ENCODE results near the gene TOM1.

TOM1 gene

DNA sequence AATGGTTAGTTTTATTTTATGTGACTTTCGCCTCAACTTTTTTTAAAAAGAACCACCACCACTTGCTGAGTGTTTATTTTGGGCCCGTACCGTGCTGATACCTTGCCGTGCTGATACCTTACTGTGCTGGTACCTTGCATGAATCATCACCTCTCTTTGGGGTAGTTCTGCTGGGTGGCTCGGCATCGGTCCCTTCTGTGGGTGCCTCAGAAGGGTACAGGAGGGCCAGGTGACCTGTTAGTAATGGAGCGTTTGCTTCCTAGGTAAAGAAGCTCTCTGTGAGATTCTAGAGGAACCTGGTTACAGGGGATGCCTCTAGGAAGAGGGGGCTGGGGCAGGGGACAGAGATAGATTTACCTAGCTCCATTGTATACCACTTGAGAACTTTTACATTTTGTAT lies 17.1 kb downstream of the TOM1 start:
- H3K27me3 ChIP-seq (ENCODE audit: control insufficient read depth, insufficient read depth, low read length): no peaks in the 10 kb centered on the region
- no peaks in the 10 kb centered on the region for H3K9me3 ChIP-seq (ENCODE audit: control insufficient read depth, insufficient read depth, low read length)
- no peak overlapping the region for H3K9ac ChIP-seq (ENCODE audit: low read depth, low read length)
- no peak overlapping the region for H3K4me3 ChIP-seq (ENCODE audit: low read depth, low read length)
- H3K36me3 ChIP-seq (ENCODE audit: control insufficient read depth, insufficient read depth, low read length): peaks cover 6% of the 10 kb centered on the region; the same call in 1 of the 2 replicates
- H3K4me1 ChIP-seq (ENCODE audit: control insufficient read depth, insufficient read depth, low read length): no peaks in the 10 kb centered on the region
- no peak overlapping the region for H3K27ac ChIP-seq (ENCODE audit: low read depth, low read length)

- peaks cover 10% of the 10 kb centered on the region; the same call in 1 of the 2 replicates for H3K36me3 ChIP-seq (ENCODE audit: control insufficient read depth, insufficient read depth, low read length)
- H3K4me1 ChIP-seq (ENCODE audit: control insufficient read depth, insufficient read depth, low read length): no peaks in the 10 kb centered on the region
- H3K9ac ChIP-seq (ENCODE audit: low read depth, low read length): no peak overlapping the region
- H3K27ac ChIP-seq (ENCODE audit: low read depth, low read length): no peak overlapping the region
- H3K9me3 ChIP-seq (ENCODE audit: control insufficient read depth, insufficient read depth, low read length): no peaks in the 10 kb centered on the region
- H3K4me3 ChIP-seq (ENCODE audit: low read depth, low read length): no peak overlapping the region
- no peaks in the 10 kb centered on the region for H3K27me3 ChIP-seq (ENCODE audit: control insufficient read depth, insufficient read depth, low read length)
Observed at GRCh38 chr22:35317680-35318290, 18.1 kb downstream of the TOM1 start.

DNA sequence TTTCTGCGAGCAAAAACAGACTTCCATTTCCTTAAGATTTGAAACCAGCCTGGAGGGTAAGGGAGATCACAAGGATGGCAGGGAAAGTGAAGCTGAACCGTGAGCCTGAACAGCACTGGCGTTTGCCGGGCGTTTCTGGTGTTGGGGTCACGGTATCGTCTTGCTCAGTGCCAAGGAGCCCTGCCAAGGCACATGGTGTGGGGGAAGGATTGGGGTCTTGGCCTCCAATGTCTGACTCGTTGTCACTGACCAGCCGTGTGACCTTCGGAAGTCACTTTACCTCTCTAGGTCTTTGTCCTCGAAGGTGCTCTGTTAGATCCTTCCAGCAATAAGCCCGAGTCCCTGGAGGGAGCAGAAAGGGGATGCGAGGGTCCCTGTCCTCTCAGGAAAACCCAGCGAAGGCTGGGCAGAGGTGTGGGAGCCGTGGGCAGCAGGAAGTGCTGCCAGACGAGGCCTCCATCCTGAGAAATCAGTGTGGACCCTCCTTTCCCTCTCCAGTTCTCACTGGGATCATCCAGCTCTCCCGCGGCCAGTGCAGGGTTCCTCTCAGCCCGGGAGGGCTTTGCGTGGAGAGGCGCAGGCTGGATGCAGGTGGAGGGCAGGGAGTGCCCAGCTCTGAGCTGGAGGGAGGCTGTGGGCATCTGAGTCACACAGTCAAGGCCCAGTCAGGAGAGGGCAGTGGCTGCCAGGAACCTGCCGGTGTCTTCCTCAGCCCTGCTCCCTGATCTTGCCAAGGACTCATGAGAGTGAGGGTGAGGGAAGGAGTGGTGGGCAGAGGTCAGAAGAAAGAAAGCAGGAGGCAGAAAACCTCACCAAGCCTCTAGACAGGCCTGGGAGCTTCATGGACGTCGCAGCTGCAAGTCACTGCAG lies 18.9 kb downstream of the TOM1 start:
- Histone ChIP-seq H3K9me3 (ENCODE audit: control insufficient read depth, insufficient read depth, low read length) (no peaks in the 10 kb centered on the region), H3K36me3 (ENCODE audit: control insufficient read depth, insufficient read depth, low read length) (peaks cover 18% of the 10 kb centered on the region), H3K4me1 (ENCODE audit: control insufficient read depth, insufficient read depth, low read length) (no peaks in the 10 kb centered on the region), H3K27ac (ENCODE audit: low read depth, low read length) (no peak overlapping the region), H3K4me3 (ENCODE audit: low read depth, low read length) (no peak overlapping the region), H3K9ac (ENCODE audit: low read depth, low read length) (no peak overlapping the region), H3K27me3 (ENCODE audit: control insufficient read depth, insufficient read depth, low read length) (no peaks in the 10 kb centered on the region)

GRCh38 chr22:35319244-35319985 lies 19.7 kb downstream of the TOM1 start:
- no peak overlapping the region for H3K27ac ChIP-seq (ENCODE audit: low read depth, low read length)
- H3K27me3 ChIP-seq (ENCODE audit: control insufficient read depth, insufficient read depth, low read length): no peaks in the 10 kb centered on the region
- H3K9ac ChIP-seq (ENCODE audit: low read depth, low read length): no peak overlapping the region
- no peaks in the 10 kb centered on the region for H3K9me3 ChIP-seq (ENCODE audit: control insufficient read depth, insufficient read depth, low read length)
- no peaks in the 10 kb centered on the region for H3K4me1 ChIP-seq (ENCODE audit: control insufficient read depth, insufficient read depth, low read length)
- peaks cover 26% of the 10 kb centered on the region for H3K36me3 ChIP-seq (ENCODE audit: control insufficient read depth, insufficient read depth, low read length)
- no peak overlapping the region for H3K4me3 ChIP-seq (ENCODE audit: low read depth, low read length)

DNA sequence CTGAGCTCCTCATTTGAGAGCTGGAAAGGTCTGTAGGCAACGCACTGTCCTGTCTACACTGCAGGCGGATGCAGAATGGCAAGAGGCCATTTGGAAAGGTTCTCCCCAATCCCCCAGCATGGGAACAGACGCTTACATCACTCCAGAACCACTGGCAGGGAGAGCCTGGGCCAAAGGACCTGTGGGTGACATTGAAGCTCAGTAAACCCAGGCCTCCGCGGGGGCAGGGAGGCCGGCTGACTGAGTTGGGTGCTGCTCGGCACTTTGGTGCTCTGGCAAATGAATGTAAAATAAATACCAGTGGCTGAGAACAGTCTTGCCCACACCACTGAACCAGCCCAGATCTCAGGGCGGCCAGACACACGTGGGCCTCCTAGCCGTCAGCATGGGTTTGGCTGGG lies 22.4 kb downstream of the TOM1 start:
- Histone ChIP-seq H3K36me3 (ENCODE audit: control insufficient read depth, insufficient read depth, low read length) (peaks cover 45% of the 10 kb centered on the region), H3K9me3 (ENCODE audit: control insufficient read depth, insufficient read depth, low read length) (no peaks in the 10 kb centered on the region), H3K27me3 (ENCODE audit: control insufficient read depth, insufficient read depth, low read length) (no peaks in the 10 kb centered on the region), H3K9ac (ENCODE audit: low read depth, low read length) (no peak overlapping the region), H3K4me1 (ENCODE audit: control insufficient read depth, insufficient read depth, low read length) (no peaks in the 10 kb centered on the region), H3K27ac (ENCODE audit: low read depth, low read length) (no peak overlapping the region), H3K4me3 (ENCODE audit: low read depth, low read length) (no peak overlapping the region)

- H3K9me3 ChIP-seq (ENCODE audit: control insufficient read depth, insufficient read depth, low read length): no peaks in the 10 kb centered on the region
- H3K27ac ChIP-seq (ENCODE audit: low read depth, low read length): no peak overlapping the region
- H3K27me3 ChIP-seq (ENCODE audit: control insufficient read depth, insufficient read depth, low read length): no peaks in the 10 kb centered on the region
- no peak overlapping the region for H3K4me3 ChIP-seq (ENCODE audit: low read depth, low read length)
- peaks cover 53% of the 10 kb centered on the region for H3K36me3 ChIP-seq (ENCODE audit: control insufficient read depth, insufficient read depth, low read length)
- no peak overlapping the region for H3K9ac ChIP-seq (ENCODE audit: low read depth, low read length)
- H3K4me1 ChIP-seq (ENCODE audit: control insufficient read depth, insufficient read depth, low read length): no peaks in the 10 kb centered on the region
Observed at GRCh38 chr22:35322893-35323292, 23.2 kb downstream of the TOM1 start.

- Histone ChIP-seq H3K4me3 (ENCODE audit: low read depth, low read length) (no peak overlapping the region), H3K27ac (ENCODE audit: low read depth, low read length) (no peak overlapping the region), H3K4me1 (ENCODE audit: control insufficient read depth, insufficient read depth, low read length) (no peaks in the 10 kb centered on the region), H3K9me3 (ENCODE audit: control insufficient read depth, insufficient read depth, low read length) (no peaks in the 10 kb centered on the region), H3K9ac (ENCODE audit: low read depth, low read length) (no peak overlapping the region), H3K36me3 (ENCODE audit: control insufficient read depth, insufficient read depth, low read length) (peaks cover 55% of the 10 kb centered on the region), H3K27me3 (ENCODE audit: control insufficient read depth, insufficient read depth, low read length) (no peaks in the 10 kb centered on the region)
Observed at GRCh38 chr22:35323305-35323704, 23.6 kb downstream of the TOM1 start.

DNA sequence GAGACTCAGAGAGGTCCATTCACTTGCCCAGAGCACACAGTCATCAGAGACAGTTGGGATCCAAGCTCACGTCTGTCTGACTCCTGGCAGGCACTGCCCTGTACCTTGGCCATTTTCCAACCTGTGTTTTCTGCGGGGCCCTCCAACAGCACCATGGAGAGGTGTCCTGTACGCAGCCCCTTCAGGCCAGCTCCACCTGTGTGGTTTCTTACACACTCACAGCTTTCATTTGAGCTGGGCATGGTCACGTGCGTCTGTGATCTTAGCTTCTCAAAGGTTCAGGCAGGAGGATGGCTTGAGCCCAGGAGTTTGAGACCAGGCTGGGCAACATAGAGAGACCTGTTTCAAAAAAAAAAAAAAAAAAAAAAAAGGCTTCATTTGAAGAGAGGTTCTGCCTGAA lies 24.4 kb downstream of the TOM1 start:
- H3K9me3 ChIP-seq (ENCODE audit: control insufficient read depth, insufficient read depth, low read length): no peaks in the 10 kb centered on the region
- no peak overlapping the region for H3K9ac ChIP-seq (ENCODE audit: low read depth, low read length)
- no peaks in the 10 kb centered on the region for H3K4me1 ChIP-seq (ENCODE audit: control insufficient read depth, insufficient read depth, low read length)
- peaks cover 54% of the 10 kb centered on the region for H3K36me3 ChIP-seq (ENCODE audit: control insufficient read depth, insufficient read depth, low read length)
- no peak overlapping the region for H3K4me3 ChIP-seq (ENCODE audit: low read depth, low read length)
- no peaks in the 10 kb centered on the region for H3K27me3 ChIP-seq (ENCODE audit: control insufficient read depth, insufficient read depth, low read length)
- H3K27ac ChIP-seq (ENCODE audit: low read depth, low read length): no peak overlapping the region

GRCh38 chr22:35324762-35325161 lies 25.1 kb downstream of the TOM1 start:
- no peak overlapping the region for H3K4me3 ChIP-seq (ENCODE audit: low read depth, low read length)
- H3K36me3 ChIP-seq (ENCODE audit: control insufficient read depth, insufficient read depth, low read length): peaks cover 54% of the 10 kb centered on the region
- H3K27ac ChIP-seq (ENCODE audit: low read depth, low read length): no peak overlapping the region
- no peaks in the 10 kb centered on the region for H3K4me1 ChIP-seq (ENCODE audit: control insufficient read depth, insufficient read depth, low read length)
- H3K9me3 ChIP-seq (ENCODE audit: control insufficient read depth, insufficient read depth, low read length): no peaks in the 10 kb centered on the region
- no peaks in the 10 kb centered on the region for H3K27me3 ChIP-seq (ENCODE audit: control insufficient read depth, insufficient read depth, low read length)
- no peak overlapping the region for H3K9ac ChIP-seq (ENCODE audit: low read depth, low read length)

- H3K36me3 ChIP-seq (ENCODE audit: control insufficient read depth, insufficient read depth, low read length): peaks cover 55% of the 10 kb centered on the region
- no peak overlapping the region for H3K4me3 ChIP-seq (ENCODE audit: low read depth, low read length)
- no peak overlapping the region for H3K9ac ChIP-seq (ENCODE audit: low read depth, low read length)
- H3K27me3 ChIP-seq (ENCODE audit: control insufficient read depth, insufficient read depth, low read length): no peaks in the 10 kb centered on the region
- no peak overlapping the region for H3K27ac ChIP-seq (ENCODE audit: low read depth, low read length)
- H3K4me1 ChIP-seq (ENCODE audit: control insufficient read depth, insufficient read depth, low read length): no peaks in the 10 kb centered on the region
- H3K9me3 ChIP-seq (ENCODE audit: control insufficient read depth, insufficient read depth, low read length): no peaks in the 10 kb centered on the region
Observed at GRCh38 chr22:35325209-35325608, 25.5 kb downstream of the TOM1 start.
